K562 treated with DMSO at 1 percent for 24 hours (cell line): ENCODE results near the gene KCNJ6. TPM values are rescaled to one million over a fixed set of nuclear protein-coding genes. Genes with fewer than 3 reads are reported as not detected.

Experiments
- total RNA-seq: library from RNA; unstranded; fragments of 300-600 nt; gene quantifications from 2 replicates; pipeline ENCODE4 v1.2.3, GENCODE V29; 2022; ENCODE audit warnings: low read depth; ENCODE audit not compliant: insufficient read depth

KCNJ6 gene
- 0.41 and 0.45 TPM in 2 replicates for total RNA-seq

GRCh38 chr21:37916310-37917051 is at the start of gene KCNJ6:
Gene KCNJ6 (minus strand): TSS chr21:37916457. CDS start chr21:37840682, 75,775 bp downstream.

